Prostate gland (tissue), 2 donors: ENCODE data around the gene CARD19. TPM values are rescaled to one million over a fixed set of nuclear protein-coding genes. Genes with fewer than 3 reads are reported as not detected.

Source experiments
- DNase-seq: peaks from one replicate; pipeline ENCODE4 v3.0.0-alpha.2; 2019; ENCODE audit warnings: low spot score
- H3K27ac ChIP-seq, 2 donors: fragments of 200-600 bp; sonication (generic); 2 replicates each; pipeline ENCODE4 v1.5.1; 2017 to 2019
- H3K27me3 ChIP-seq: fragments of 200-600 bp; sonication (generic); replicated peaks from 2 replicates; pipeline ENCODE4 v1.5.1; 2019; ENCODE audit not compliant: insufficient read depth
- H3K36me3 ChIP-seq, 2 donors: fragments of 200-600 bp; sonication (generic); 1 replicate in 1 of 2; 2 replicates in 1 of 2; pipeline versions ENCODE4 v1.5.1 to v1.8.1; 2017 to 2019
- H3K4me1 ChIP-seq: fragments of 200-600 bp; sonication (generic); replicated peaks from 2 replicates; pipeline ENCODE4 v1.5.1; 2019
- H3K4me3 ChIP-seq, 2 donors: fragments of 200-600 bp; sonication (generic); 2 replicates each; pipeline ENCODE4 v1.5.1; 2017 to 2019
- H3K9me3 ChIP-seq: fragments of 200-600 bp; sonication (generic); 2 replicates; pipeline ENCODE4 v1.5.1; 2017
- CTCF ChIP-seq, 4 experiments: fragments of 200-600 bp in 2 of 4; fragments of 450-650 bp in 2 of 4; sonication (generic) in 2 of 4; IDR thresholded peaks; 1 replicate in 3 of 4; 2 replicates in 1 of 4; pipeline ENCODE4 v1.5.1; 2016 to 2019; ENCODE audit warnings: antibody characterized with exemption in 4 of 4, mild to moderate bottlenecking in 2 of 4, moderate library complexity in 2 of 4
- POLR2A ChIP-seq: fragments of 450-650 bp; IDR thresholded peaks from one replicate; pipeline ENCODE4 v1.6.1; 2016; ENCODE audit warnings: antibody characterized with exemption, mild to moderate bottlenecking
- POLR2AphosphoS5 ChIP-seq: sonication (generic); formaldehyde crosslinking; IDR thresholded peaks from one replicate; pipeline ENCODE4 v1.6.1; 2017; ENCODE audit warnings: antibody characterized with exemption
- WGBS: methylation state at CpG from one replicate; pipeline ENCODE4 v1.1.5; 2018; 5-methylcytosine and 5-hydroxymethylcytosine counted together
- intact Hi-C: fragments of 100-400 bp; cut with DNase I; formaldehyde crosslinking; loops from one replicate; pipeline ENCODE4 v1.14.2; 2022
- total RNA-seq, 2 donors: library from RNA; depleted of rRNA; stranded (reverse); fragments of >200 nt; gene quantifications; one replicate each; pipeline ENCODE4 v1.1.0, GENCODE V29; 2016

Gene CARD19
- total RNA-seq, 2 donors from 2014 or later = 41.9 to 111 TPM

GRCh38 chr9:93149361-93149760, 53.3 kb downstream of the CARD19 start:
- TF ChIP-seq POLR2AphosphoS5 (no peak), POLR2A (no peak), CTCF (IDR thresholded peaks at IDR 0.05) (no peak)
- Histone ChIP-seq H3K27ac (no peak overlapping the region), H3K4me1 (no peaks in the 10 kb centered on the region), H3K9me3 (no peaks in the 10 kb centered on the region), H3K27me3 (no peaks in the 10 kb centered on the region), H3K36me3 (no peaks in the 10 kb centered on the region), H3K4me3 (no peak overlapping the region)
- intact Hi-C loops = no loop called here
- 41% methylated on average over 1 of the region's 1 CpG for WGBS
- no peak for DNase-seq

GRCh38 chr9:93151097-93151784, 55.2 kb downstream of the CARD19 start:
- Histone ChIP-seq H3K4me1 (no peaks in the 10 kb centered on the region), H3K27me3 (no peaks in the 10 kb centered on the region), H3K27ac (no peak overlapping the region), H3K36me3 (no peaks in the 10 kb centered on the region), H3K4me3 (no peak overlapping the region), H3K9me3 (no peaks in the 10 kb centered on the region)
- WGBS = 89% methylated on average over 10 of the region's 10 CpGs
- intact Hi-C loops = loop anchor here (10.0 kb wide), 1 partner anchor 414 kb away; no protein-coding TSS in a partner anchor
- no peak for DNase-seq
- TF ChIP-seq POLR2A (no peak), POLR2AphosphoS5 (no peak), CTCF (IDR thresholded peaks at IDR 0.05) (no peak)

- Histone ChIP-seq H3K4me1 (no peaks in the 10 kb centered on the region), H3K36me3 (no peaks in the 10 kb centered on the region), H3K27ac (no peak overlapping the region), H3K4me3 (no peak overlapping the region), H3K9me3 (no peaks in the 10 kb centered on the region), H3K27me3 (no peaks in the 10 kb centered on the region)
- TF ChIP-seq POLR2AphosphoS5 = no peak
- TF ChIP-seq POLR2A = no peak
- peak in 2 of 4 experiments; percentile 15 to 39 for TF ChIP-seq CTCF (IDR thresholded peaks at IDR 0.05)
- no peak for DNase-seq
- 81% methylated on average over 14 of the region's 14 CpGs for WGBS
- intact Hi-C loops = loop anchor here (10.0 kb wide), 1 partner anchor 410 kb away; no protein-coding TSS in a partner anchor
Observed at GRCh38 chr9:93154293-93154903, 58.4 kb downstream of the CARD19 start.

- DNase-seq = no peak
- H3K27me3 ChIP-seq = no peaks in the 10 kb centered on the region
- no peaks in the 10 kb centered on the region for H3K9me3 ChIP-seq
- intact Hi-C loops = loop anchor here (10.0 kb wide), 1 partner anchor 409 kb away; no protein-coding TSS in a partner anchor
- H3K36me3 ChIP-seq = no peaks in the 10 kb centered on the region
- no peak overlapping the region for H3K4me3 ChIP-seq
- H3K27ac ChIP-seq = no peak overlapping the region
- WGBS = 86% methylated on average over 16 of the region's 16 CpGs
- H3K4me1 ChIP-seq = no peaks in the 10 kb centered on the region
- TF ChIP-seq POLR2A (no peak), CTCF (IDR thresholded peaks at IDR 0.05) (no peak), POLR2AphosphoS5 (no peak)
Observed at GRCh38 chr9:93155716-93156474, 59.9 kb downstream of the CARD19 start.
